ENCODE data around the gene KRTAP1-1.

DNA sequence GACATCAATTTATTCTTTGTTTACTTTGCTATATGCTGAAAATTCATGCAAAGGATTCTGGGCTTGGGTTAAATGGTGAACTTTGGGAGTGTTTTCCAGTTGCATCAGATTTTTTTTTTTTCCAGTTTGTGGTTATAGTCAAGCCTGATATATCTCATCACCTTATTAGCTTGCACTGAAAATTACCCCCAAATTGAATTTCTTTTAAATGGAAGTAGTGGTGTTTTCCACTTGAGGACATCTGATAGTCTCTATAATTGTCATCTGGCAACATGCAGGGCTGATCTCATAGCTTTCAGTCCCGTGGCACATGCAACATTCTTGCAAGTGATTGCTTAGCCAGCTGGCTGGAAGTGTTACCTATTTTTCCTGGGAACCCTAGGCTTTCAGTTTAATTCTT, 27.6 kb downstream of the KRTAP1-1 start:
- TF ChIP-seq POLR2A (IDR thresholded peaks at IDR 0.05) (no peak), CTCF (IDR thresholded peaks at IDR 0.05) (no peak), POLR2AphosphoS5 (IDR thresholded peaks at IDR 0.05) (no peak)

All from prostate gland (tissue), 2 donors.